K562 (cell line): ENCODE results near the gene CAMK2B. TPM values are rescaled to one million over a fixed set of nuclear protein-coding genes. Genes with fewer than 3 reads are reported as not detected.

Experiments
- ATAC-seq: fragments of 200-7000 bp; cut with Tn5 transposase; 3 replicates; pipeline ENCODE4 v1.9.1; 2020; ENCODE audit warnings: moderate library complexity
- BruUV-seq: library from RNA; stranded (reverse); fragments of 400-500 nt; replicated peaks from 2 replicates; lab custom pipeline; 2021; lab: Mats Ljungman, UMichigan
- CTCF ChIA-PET: fragments of 300-600 bp; formaldehyde crosslinking; extraction: SDS; loops from one replicate; lab custom pipeline; 2021; ENCODE audit warnings: low intra/inter-chr PET ratio; lab: Yijun Ruan, JAX
- POLR2A ChIA-PET: fragments of 300-600, 350-650 bp; sonication (Branson Sonifier 250); formaldehyde crosslinking; extraction: SDS; loops from one replicate; lab custom pipeline; 2021; ENCODE audit warnings: antibody characterized with exemption, inconsistent platforms; lab: Yijun Ruan, JAX
- DNase-seq, 4 experiments: peaks; one replicate each; pipeline versions ENCODE4 v3.0.0 to v3.0.0-alpha.2; 2011 to 2018; ENCODE audit warnings: low spot score in 3 of 4, mixed read lengths in 3 of 4; ENCODE audit errors: extremely low read depth in 1 of 4
- FAIRE-seq: peaks from 2 replicates; lab custom pipeline; 2011; peaks lifted over from hg19 to GRCh38; lab: Jason Lieb, UNC
- H2AFZ ChIP-seq: 2 replicates; pipeline ENCODE4 v1.6.0; 2011; ENCODE audit warnings: low read depth, low read length, control low read depth, inconsistent platforms
- H3K27ac ChIP-seq: fragments of 200-600 bp; 3 replicates; pipeline ENCODE4 v1.8.0; 2011; ENCODE audit warnings: low read depth, mild to moderate bottlenecking, control low read depth, inconsistent platforms, low read length, moderate library complexity, mixed read lengths; ENCODE audit errors: extremely low read depth
- H3K27me3 ChIP-seq, 2 experiments: fragments of 300-600 bp in 1 of 2; 2 replicates in 1 of 2; 3 replicates in 1 of 2; pipeline versions ENCODE4 v1.6.0 to v1.8.0; 2011; ENCODE audit warnings: inconsistent platforms in 2 of 2, low read length in 2 of 2, mild to moderate bottlenecking in 1 of 2, mixed read lengths in 1 of 2, moderate library complexity in 1 of 2; ENCODE audit not compliant: control insufficient read depth in 2 of 2, insufficient read depth in 2 of 2
- H3K36me3 ChIP-seq: fragments of 300-600 bp; 3 replicates; pipeline ENCODE4 v1.8.0; 2011; ENCODE audit warnings: mild to moderate bottlenecking, low read length, inconsistent platforms; ENCODE audit not compliant: control insufficient read depth, insufficient read depth
- H3K4me1 ChIP-seq, 2 experiments: fragments of 200-600 bp in 1 of 2; replicated peaks in 1 of 2; 2 replicates in 1 of 2; 3 replicates in 1 of 2; pipeline versions ENCODE4 v1.5.1 to v1.8.0; 2011; ENCODE audit warnings: inconsistent platforms in 2 of 2, low read length in 2 of 2, mild to moderate bottlenecking in 1 of 2, mixed read lengths in 1 of 2, moderate library complexity in 1 of 2; ENCODE audit not compliant: control insufficient read depth in 2 of 2, insufficient read depth in 2 of 2
- H3K4me2 ChIP-seq: 2 replicates; pipeline ENCODE4 v1.6.1; 2011; ENCODE audit warnings: low read length, control low read depth, inconsistent platforms, mixed read lengths; ENCODE audit not compliant: insufficient read depth
- H3K4me3 ChIP-seq: fragments of 200-600 bp; sonication (generic), shearing (Covaris generic); 2 replicates; pipeline ENCODE4 v1.5.1; 2016; ENCODE audit warnings: control low read depth, inconsistent platforms
- H3K79me2 ChIP-seq: fragments of 200-600 bp; 3 replicates; pipeline ENCODE4 v1.8.0; 2011; ENCODE audit warnings: low read length, inconsistent platforms; ENCODE audit not compliant: control insufficient read depth, insufficient read depth
- H3K9ac ChIP-seq, 2 experiments: 2 replicates each; pipeline versions ENCODE4 v1.6.0 to v1.6.1; 2011; ENCODE audit warnings: low read depth in 2 of 2, low read length in 2 of 2, control low read depth in 1 of 2, inconsistent platforms in 1 of 2, mild to moderate bottlenecking in 1 of 2, mixed read lengths in 1 of 2; ENCODE audit not compliant: insufficient read depth in 1 of 2
- H3K9me1 ChIP-seq: one replicate; pipeline ENCODE4 v1.6.0; 2011; ENCODE audit warnings: inconsistent platforms, mild to moderate bottlenecking, low read length, moderate library complexity; ENCODE audit not compliant: control insufficient read depth, insufficient read depth
- H3K9me3 ChIP-seq: replicated peaks from 2 replicates; pipeline ENCODE4 v1.5.1; 2011; ENCODE audit warnings: low read depth, low read length, inconsistent platforms; ENCODE audit not compliant: control insufficient read depth, insufficient read depth
- H4K20me1 ChIP-seq: replicated peaks from 2 replicates; pipeline ENCODE4 v1.6.1; 2011; ENCODE audit warnings: low read length, inconsistent platforms, mixed read lengths; ENCODE audit not compliant: control insufficient read depth, insufficient read depth
- BRD4 ChIP-seq: fragments of 200-600 bp; sonication (generic); IDR thresholded peaks from 2 replicates; pipeline ENCODE4 v1.6.1; 2017; ENCODE audit warnings: inconsistent platforms
- CHCHD3 ChIP-seq: fragments of 250-450 bp; sonication (Bioruptor Pico); IDR thresholded peaks from 2 replicates; pipeline ENCODE4 v2.1.2; 2022; ENCODE audit warnings: mild to moderate bottlenecking
- KLF16 ChIP-seq: IDR thresholded peaks from 2 replicates; pipeline ENCODE4 v1.6.1; 2016; ENCODE audit warnings: antibody characterized with exemption
- NCOA1 ChIP-seq: fragments of 450-650 bp; IDR thresholded peaks from 2 replicates; pipeline ENCODE4 v1.6.1; 2016; ENCODE audit warnings: low read depth
- NCOA2 ChIP-seq, 2 experiments: fragments of 450-650 bp; IDR thresholded peaks; 2 replicates each; pipeline ENCODE4 v1.6.1; 2018; ENCODE audit warnings: mild to moderate bottlenecking in 2 of 2, moderate library complexity in 1 of 2; ENCODE audit not compliant: partially characterized antibody in 2 of 2
- POLR2AphosphoS5 ChIP-seq: IDR thresholded peaks from 2 replicates; pipeline ENCODE4 v1.6.1; 2011; ENCODE audit warnings: mild to moderate bottlenecking, low read depth, low read length, moderate library complexity; ENCODE audit not compliant: control insufficient read depth, insufficient read depth
- SLC30A9 ChIP-seq: fragments of 250-450 bp; sonication (Bioruptor Pico); IDR thresholded peaks from 2 replicates; pipeline ENCODE4 v1.8.0; 2022; ENCODE audit warnings: mild to moderate bottlenecking, moderate library complexity
- SREBF2 ChIP-seq: sonication (generic); formaldehyde crosslinking; IDR thresholded peaks from 2 replicates; pipeline ENCODE4 v1.4.0; 2020; ENCODE audit warnings: mild to moderate bottlenecking, missing genetic modification reagents
- TAL1 ChIP-seq: fragments of 450-650 bp; IDR thresholded peaks from 2 replicates; pipeline ENCODE4 v1.6.1; 2016; ENCODE audit warnings: mild to moderate bottlenecking
- TARDBP ChIP-seq: fragments of 450-650 bp; IDR thresholded peaks from 2 replicates; pipeline ENCODE4 v1.6.1; 2016
- TOE1 ChIP-seq, 2 experiments: fragments of 450-650 bp in 1 of 2; sonication (generic) in 1 of 2; formaldehyde crosslinking in 1 of 2; IDR thresholded peaks; 2 replicates each; pipeline versions ENCODE4 v1.7.1 to v1.8.0; 2016 to 2022; ENCODE audit warnings: borderline replicate concordance in 2 of 2, mild to moderate bottlenecking in 2 of 2, antibody characterized with exemption in 1 of 2, inconsistent platforms in 1 of 2, low read depth in 1 of 2, missing genetic modification reagents in 1 of 2, moderate library complexity in 1 of 2
- ZFP36 ChIP-seq: fragments of 150-350 bp; IDR thresholded peaks from 2 replicates; pipeline ENCODE4 v1.6.1; 2018; ENCODE audit warnings: low read length, low read depth; ENCODE audit not compliant: partially characterized antibody
- ZNF24 ChIP-seq: fragments of 450-650 bp; IDR thresholded peaks from 2 replicates; pipeline ENCODE4 v1.6.1; 2016
- ZNF253 ChIP-seq: fragments of 250-450 bp; sonication (Bioruptor Pico); conservative IDR thresholded peaks from 2 replicates; pipeline ENCODE4 v1.6.1; 2021; ENCODE audit warnings: mild to moderate bottlenecking
- ZNF398 ChIP-seq: fragments of 250-450 bp; sonication (Bioruptor Pico); IDR thresholded peaks from 2 replicates; pipeline ENCODE4 v1.8.0; 2021; ENCODE audit warnings: moderate library complexity, mild to moderate bottlenecking, inconsistent platforms
- WGBS: fragments of 100-300 bp; shearing (Covaris generic); methylation state at CpG from one replicate; pipeline ENCODE4 v1.1.6; 2016; ENCODE audit warnings: low coverage, mixed read lengths; ENCODE audit not compliant: insufficient coverage; ENCODE audit errors: missing lambda C conversion rate; 5-methylcytosine and 5-hydroxymethylcytosine counted together
- in situ Hi-C: fragments of 300-500 bp; cut with MboI; formaldehyde crosslinking; loops from 4 replicates; pipeline ENCODE4 v1.15.0; 2018; ENCODE audit warnings: inconsistent platforms, mixed read lengths
- intact Hi-C: fragments of 100-400 bp; cut with micrococcal nuclease; formaldehyde crosslinking; loops from 2 replicates; pipeline ENCODE4 v1.14.2; 2022
- polyA plus RNA-seq, 8 experiments: library from polyadenylated mRNA; depleted of rRNA in 4 of 8; stranded (reverse) in 5 of 8; unstranded in 3 of 8; fragments of >200 nt; fragmentation: Nextera tagmentation in 2 of 8; fragmentation: Illumina TruSeq in 1 of 8; extraction: Ambion mirVana in 2 of 8; extraction: Trizol in 1 of 8; gene quantifications; 2 replicates each; pipeline versions ENCODE4 v1.2.1 to v1.2.3, GENCODE V29; 2011 to 2014; ENCODE audit warnings: inconsistent platforms in 1 of 8, missing spikeins in 1 of 8
- total RNA-seq, 7 experiments: library from RNA; depleted of rRNA in 6 of 7; stranded (reverse); fragments of >200 nt in 6 of 7; fragmentation: Illumina TruSeq in 2 of 7; extraction: Trizol in 2 of 7; gene quantifications; 2 replicates each; pipeline versions ENCODE4 v1.2.1 to v1.2.3, GENCODE V29; 2011 to 2021; ENCODE audit warnings: low replicate concordance in 1 of 7
- TF ChIP-seq, protein P1 (sequence below): fragments of 450-650 bp; formaldehyde crosslinking; IDR thresholded peaks from 2 replicates; pipeline ENCODE4 v1.4.0; 2020; ENCODE audit warnings: mild to moderate bottlenecking
- TF ChIP-seq, protein P2 (sequence below): fragments of 250-450 bp; sonication (Bioruptor Pico); IDR thresholded peaks from 2 replicates; pipeline ENCODE4 v1.4.0; 2020
- TF ChIP-seq, protein P3 (sequence below): fragments of 450-650 bp; IDR thresholded peaks from 2 replicates; pipeline ENCODE4 v1.7.0; 2016; ENCODE audit warnings: borderline replicate concordance

Gene CAMK2B
- total and polyA plus RNA-seq, 9 of the 15 experiments (the other 6 are each of a cell fraction or from before 2014, with no cell fraction given) = 0.04 to 0.09 (median 0.05) TPM; not detected in 4

GRCh38 chr7:44235066-44235465 is 90.3 kb downstream of the CAMK2B start:
- peaks cover 38 to 98% of the 10 kb centered on the region in 2 experiments for H3K27me3 ChIP-seq
- POLR2A ChIA-PET = interaction anchor here (0.6 to 0.7 kb wide), 2 partner anchors 139 to 245 kb away, joined by 3 to 4 read pairs; no protein-coding TSS in a partner anchor

More at GRCh38 chr7:44235066-44235465, 90.3 kb downstream of the CAMK2B start:
- Histone ChIP-seq H3K9ac (no peak overlapping the region), H2AFZ (no peak overlapping the region), H3K4me1 (peaks cover 0 to 54% of the 10 kb centered on the region in 2 experiments; a peak in 2 of 5 replicates), H3K4me2 (no peak overlapping the region), H3K4me3 (no peak overlapping the region), H3K36me3 (no peaks in the 10 kb centered on the region), H4K20me1 (peaks cover 9% of the 10 kb centered on the region; the same call in 1 of the 2 replicates), H3K27ac (no peak overlapping the region), H3K9me1 (no peaks in the 10 kb centered on the region), H3K79me2 (no peaks in the 10 kb centered on the region), H3K9me3 (no peaks in the 10 kb centered on the region)
- in situ Hi-C loops = no loop called here
- BruUV-seq = no TSS peak
- DNase-seq (no peak), FAIRE-seq (no peak), ATAC-seq (no peak)
- CTCF ChIA-PET = no interaction called here
- TF ChIP-seq KLF16 (no peak), TARDBP (no peak), ZNF24 (no peak), ZNF253 (no peak), NCOA1 (no peak), ZFP36 (no peak), SREBF2 (CRISPR knock-in tag) (no peak), CHCHD3 (CRISPR knock-in tag) (no peak), ZNF398 (CRISPR knock-in tag) (no peak), TOE1 (IDR thresholded peaks at IDR 0.05; ENCODE audit: borderline replicate concordance) (no peak), TOE1 (CRISPR knock-in tag; IDR thresholded peaks at IDR 0.05; ENCODE audit: borderline replicate concordance, low read depth) (no peak), NCOA2 (IDR thresholded peaks at IDR 0.05; ENCODE audit: partially characterized antibody in 2 of 2) (no peak), POLR2AphosphoS5 (no peak), BRD4 (no peak), TAL1 (no peak), SLC30A9 (no peak)
- TF ChIP-seq, protein P1, sequence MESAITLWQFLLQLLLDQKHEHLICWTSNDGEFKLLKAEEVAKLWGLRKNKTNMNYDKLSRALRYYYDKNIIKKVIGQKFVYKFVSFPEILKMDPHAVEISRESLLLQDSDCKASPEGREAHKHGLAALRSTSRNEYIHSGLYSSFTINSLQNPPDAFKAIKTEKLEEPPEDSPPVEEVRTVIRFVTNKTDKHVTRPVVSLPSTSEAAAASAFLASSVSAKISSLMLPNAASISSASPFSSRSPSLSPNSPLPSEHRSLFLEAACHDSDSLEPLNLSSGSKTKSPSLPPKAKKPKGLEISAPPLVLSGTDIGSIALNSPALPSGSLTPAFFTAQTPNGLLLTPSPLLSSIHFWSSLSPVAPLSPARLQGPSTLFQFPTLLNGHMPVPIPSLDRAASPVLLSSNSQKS (CRISPR knock-in tag) = no peak
- TF ChIP-seq, protein P2, sequence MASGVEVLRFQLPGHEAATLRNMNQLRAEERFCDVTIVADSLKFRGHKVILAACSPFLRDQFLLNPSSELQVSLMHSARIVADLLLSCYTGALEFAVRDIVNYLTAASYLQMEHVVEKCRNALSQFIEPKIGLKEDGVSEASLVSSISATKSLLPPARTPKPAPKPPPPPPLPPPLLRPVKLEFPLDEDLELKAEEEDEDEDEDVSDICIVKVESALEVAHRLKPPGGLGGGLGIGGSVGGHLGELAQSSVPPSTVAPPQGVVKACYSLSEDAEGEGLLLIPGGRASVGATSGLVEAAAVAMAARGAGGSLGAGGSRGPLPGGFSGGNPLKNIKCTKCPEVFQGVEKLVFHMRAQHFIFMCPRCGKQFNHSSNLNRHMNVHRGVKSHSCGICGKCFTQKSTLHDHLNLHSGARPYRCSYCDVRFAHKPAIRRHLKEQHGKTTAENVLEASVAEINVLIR (CRISPR knock-in tag) = no peak
- TF ChIP-seq, protein P3, sequence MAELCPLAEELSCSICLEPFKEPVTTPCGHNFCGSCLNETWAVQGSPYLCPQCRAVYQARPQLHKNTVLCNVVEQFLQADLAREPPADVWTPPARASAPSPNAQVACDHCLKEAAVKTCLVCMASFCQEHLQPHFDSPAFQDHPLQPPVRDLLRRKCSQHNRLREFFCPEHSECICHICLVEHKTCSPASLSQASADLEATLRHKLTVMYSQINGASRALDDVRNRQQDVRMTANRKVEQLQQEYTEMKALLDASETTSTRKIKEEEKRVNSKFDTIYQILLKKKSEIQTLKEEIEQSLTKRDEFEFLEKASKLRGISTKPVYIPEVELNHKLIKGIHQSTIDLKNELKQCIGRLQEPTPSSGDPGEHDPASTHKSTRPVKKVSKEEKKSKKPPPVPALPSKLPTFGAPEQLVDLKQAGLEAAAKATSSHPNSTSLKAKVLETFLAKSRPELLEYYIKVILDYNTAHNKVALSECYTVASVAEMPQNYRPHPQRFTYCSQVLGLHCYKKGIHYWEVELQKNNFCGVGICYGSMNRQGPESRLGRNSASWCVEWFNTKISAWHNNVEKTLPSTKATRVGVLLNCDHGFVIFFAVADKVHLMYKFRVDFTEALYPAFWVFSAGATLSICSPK = no peak
- intact Hi-C loops = no loop called here
- 2% methylated on average over 8 of the region's 8 CpGs for WGBS
